Mucosa of rectum (tissue), 2 donors: ENCODE data around the gene SLC12A6.
"Not testable (repeated sequence)": the region's sequence is repeated elsewhere in the genome, so short reads cannot be mapped to it uniquely, and the experiment has no call there.

Experiments
- H3K27ac ChIP-seq, 2 donors: one replicate each; pipeline ENCODE4 v1.7.0; 2013; ENCODE audit warnings: inconsistent platforms in 2 of 2, low read depth in 2 of 2, low read length in 2 of 2
- H3K27me3 ChIP-seq, 2 donors: one replicate each; pipeline ENCODE4 v1.7.0; 2013; ENCODE audit warnings: low read length in 2 of 2; ENCODE audit not compliant: control insufficient read depth in 2 of 2, insufficient read depth in 2 of 2
- H3K36me3 ChIP-seq, 2 donors: one replicate each; pipeline ENCODE4 v1.7.0; 2013; ENCODE audit warnings: low read length in 2 of 2; ENCODE audit not compliant: control insufficient read depth in 2 of 2, insufficient read depth in 2 of 2
- H3K4me1 ChIP-seq, 2 donors: one replicate each; pipeline ENCODE4 v1.7.0; 2013; ENCODE audit warnings: low read length in 2 of 2, mild to moderate bottlenecking in 1 of 2; ENCODE audit not compliant: control insufficient read depth in 2 of 2, insufficient read depth in 2 of 2
- H3K4me3 ChIP-seq, 2 donors: one replicate each; pipeline ENCODE4 v1.7.0; 2013; ENCODE audit warnings: low read length in 2 of 2
- H3K9ac ChIP-seq, 2 donors: one replicate each; pipeline ENCODE4 v1.7.0; 2013; ENCODE audit warnings: low read length in 2 of 2, low read depth in 1 of 2, mild to moderate bottlenecking in 1 of 2
- H3K9me3 ChIP-seq, 2 donors: one replicate each; pipeline ENCODE4 v1.7.0; 2013; ENCODE audit warnings: low read length in 2 of 2; ENCODE audit not compliant: control insufficient read depth in 2 of 2
- donor health status: healthy.
- donor health status: Normal muscosa, but diverticular disease.

Gene SLC12A6

DNA sequence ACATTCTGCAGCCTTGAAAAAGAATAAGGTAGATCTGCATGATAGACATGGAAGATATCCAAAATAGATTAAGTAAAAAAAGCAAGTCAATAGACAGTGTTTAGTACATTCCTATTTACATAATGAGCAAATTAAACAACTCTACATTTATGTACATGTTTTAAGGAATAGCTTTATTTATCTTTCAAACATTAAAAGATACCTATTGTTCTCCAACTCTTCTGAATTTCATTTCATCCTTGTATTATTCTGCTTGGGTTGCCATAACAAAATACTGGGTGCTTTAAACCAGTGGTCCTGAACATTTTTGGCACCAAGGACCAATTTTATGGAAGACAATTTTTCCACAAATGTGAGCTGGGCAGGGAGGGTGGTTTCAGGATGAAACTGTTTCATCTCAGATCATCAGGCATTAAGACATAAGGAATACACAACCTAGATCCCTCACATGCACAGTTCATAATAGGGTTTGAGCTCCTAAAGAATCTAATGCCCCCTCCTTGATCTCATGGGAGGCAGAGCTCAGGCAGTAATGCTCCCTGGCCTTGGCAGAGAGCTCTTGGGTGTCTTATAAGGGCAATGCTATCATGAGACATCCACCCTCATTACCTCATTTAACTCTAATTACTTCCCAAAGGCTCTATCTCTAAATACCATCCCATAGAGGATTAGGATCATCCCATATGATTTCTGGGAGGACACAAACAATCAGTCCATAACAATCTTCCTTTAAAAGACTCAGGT, 120.9 kb downstream of the SLC12A6 start:
- H3K9ac ChIP-seq = peak overlapping the region in 1 of 2 donors; percentile 4
- H3K4me3 ChIP-seq = no peak overlapping the region
- no peaks in the 10 kb centered on the region for H3K36me3 ChIP-seq
- H3K27me3 ChIP-seq = no peaks in the 10 kb centered on the region
- H3K4me1 ChIP-seq = no peaks in the 10 kb centered on the region
- H3K9me3 ChIP-seq = no peaks in the 10 kb centered on the region
- H3K27ac ChIP-seq = no peak overlapping the region

- Histone ChIP-seq H3K9me3 (no peaks in the 10 kb centered on the region), H3K9ac (no peak overlapping the region), H3K27me3 (no peaks in the 10 kb centered on the region), H3K4me1 (no peaks in the 10 kb centered on the region), H3K4me3 (no peak overlapping the region), H3K36me3 (no peaks in the 10 kb centered on the region), H3K27ac (no peak overlapping the region)
These were observed 123.4 kb downstream of the SLC12A6 start for GRCh38 chr15:34214135-34214534.

GRCh38 chr15:34213690-34214089, 123.9 kb downstream of the SLC12A6 start:
- H3K27ac ChIP-seq = no peak overlapping the region
- H3K4me3 ChIP-seq = no peak overlapping the region
- H3K4me1 ChIP-seq = peaks cover 3 to 4% of the 10 kb centered on the region in 2 donors
- H3K9ac ChIP-seq = no peak overlapping the region
- H3K9me3 ChIP-seq = no peaks in the 10 kb centered on the region
- no peaks in the 10 kb centered on the region for H3K27me3 ChIP-seq
- no peaks in the 10 kb centered on the region for H3K36me3 ChIP-seq

GRCh38 chr15:34209421-34210282, 127.9 kb downstream of the SLC12A6 start, which contains the start of gene KATNBL1:
Gene KATNBL1 (minus strand): TSS chr15:34210096. CDS start chr15:34163676, 46,420 bp downstream.
- Histone ChIP-seq H3K9ac (peak within 1 kb of the TSS; percentile 72 to 90), H3K27ac (peak within 1 kb of the TSS; percentile 81 to 86), H3K4me3 (peak within 1 kb of the TSS; percentile 81 to 87)

GRCh38 chr15:34206011-34206410, 131.6 kb downstream of the SLC12A6 start:
- H3K4me3 ChIP-seq = no peak overlapping the region
- H3K27ac ChIP-seq = no peak overlapping the region
- no peaks in the 10 kb centered on the region for H3K27me3 ChIP-seq
- no peaks in the 10 kb centered on the region for H3K9me3 ChIP-seq
- peaks cover 0 to 2% of the 10 kb centered on the region in 2 donors for H3K36me3 ChIP-seq
- H3K9ac ChIP-seq = no peak overlapping the region
- peaks cover 5% of the 10 kb centered on the region in 2 donors for H3K4me1 ChIP-seq

More at GRCh38 chr15:34209421-34210282, 127.9 kb downstream of the SLC12A6 start, which contains the start of gene KATNBL1:
- peaks cover 5% of the 10 kb centered on the region in 2 donors for H3K4me1 ChIP-seq
- H3K9me3 ChIP-seq = no peaks in the 10 kb centered on the region
- no peaks in the 10 kb centered on the region for H3K36me3 ChIP-seq
- no peaks in the 10 kb centered on the region for H3K27me3 ChIP-seq

DNA sequence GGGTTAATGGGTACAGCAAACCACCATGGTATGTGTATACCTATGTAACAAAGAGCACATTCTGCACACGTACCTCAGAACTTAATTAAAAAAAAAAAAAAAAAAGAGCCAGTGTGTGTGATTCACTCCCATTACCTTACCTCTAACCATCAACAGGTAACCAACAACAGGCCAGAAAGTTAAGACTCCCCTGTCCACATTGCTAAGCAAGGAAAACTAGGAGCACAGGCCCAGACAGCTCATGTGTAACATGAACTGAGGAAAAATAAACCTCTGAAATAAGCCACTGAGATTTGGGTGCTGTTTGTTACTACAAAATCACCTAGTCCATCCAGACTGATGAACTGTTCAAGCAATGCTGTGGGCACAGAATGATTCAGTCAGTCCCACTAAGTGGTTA, 133.6 kb downstream of the SLC12A6 start:
- Histone ChIP-seq H3K27ac (no peak overlapping the region), H3K27me3 (no peaks in the 10 kb centered on the region), H3K9ac (no peak overlapping the region), H3K4me3 (no peak overlapping the region), H3K4me1 (peaks cover 3 to 4% of the 10 kb centered on the region in 2 donors), H3K9me3 (no peaks in the 10 kb centered on the region), H3K36me3 (peaks cover 0 to 2% of the 10 kb centered on the region in 2 donors)

GRCh38 chr15:34203305-34203704, 134.3 kb downstream of the SLC12A6 start:
- Histone ChIP-seq H3K4me1 (no peaks in the 10 kb centered on the region), H3K27me3 (no peaks in the 10 kb centered on the region), H3K9ac (no peak overlapping the region), H3K9me3 (no peaks in the 10 kb centered on the region), H3K27ac (no peak overlapping the region), H3K36me3 (peaks cover 0 to 2% of the 10 kb centered on the region in 2 donors), H3K4me3 (no peak overlapping the region)

DNA sequence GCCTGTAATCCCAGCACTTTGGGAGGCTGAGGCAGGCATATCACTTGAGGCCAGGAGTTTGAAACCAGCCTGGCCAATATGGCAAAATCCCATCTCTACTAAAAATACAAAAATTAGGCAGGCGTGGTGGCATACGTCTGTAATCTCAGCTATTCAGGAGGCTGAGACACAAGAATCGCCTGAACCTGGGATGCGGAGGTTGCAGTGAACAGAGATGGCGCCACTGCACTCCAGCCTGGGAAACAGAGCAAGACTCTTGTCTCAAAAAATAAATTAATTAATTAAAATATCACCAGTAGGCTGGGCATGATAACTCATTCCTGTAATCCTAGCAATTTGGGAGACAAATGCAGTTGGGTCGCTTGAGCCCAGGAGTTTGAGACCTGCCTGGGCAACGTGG, 144.3 kb downstream of the SLC12A6 start:
- not testable (repeated sequence) for H3K9ac ChIP-seq, H3K4me3 ChIP-seq, H3K27me3 ChIP-seq, H3K36me3 ChIP-seq, H3K4me1 ChIP-seq, H3K27ac ChIP-seq, H3K9me3 ChIP-seq

GRCh38 chr15:34188711-34189110, 148.9 kb downstream of the SLC12A6 start:
- H3K27ac ChIP-seq = no peak overlapping the region
- no peaks in the 10 kb centered on the region for H3K36me3 ChIP-seq
- no peak overlapping the region for H3K9ac ChIP-seq

GRCh38 chr15:34185666-34186065, 151.9 kb downstream of the SLC12A6 start:
- no peak overlapping the region for H3K27ac ChIP-seq
- H3K9ac ChIP-seq = no peak overlapping the region

More at GRCh38 chr15:34188711-34189110, 148.9 kb downstream of the SLC12A6 start:
- Histone ChIP-seq H3K9me3 (no peaks in the 10 kb centered on the region), H3K27me3 (no peaks in the 10 kb centered on the region), H3K4me3 (no peak overlapping the region), H3K4me1 (no peaks in the 10 kb centered on the region)

More at GRCh38 chr15:34185666-34186065, 151.9 kb downstream of the SLC12A6 start:
- Histone ChIP-seq H3K4me1 (no peaks in the 10 kb centered on the region), H3K9me3 (no peaks in the 10 kb centered on the region), H3K27me3 (no peaks in the 10 kb centered on the region), H3K36me3 (no peaks in the 10 kb centered on the region), H3K4me3 (no peak overlapping the region)
